Measurements from ENCODE around the gene SNCAIP. TPM values are rescaled to one million over a fixed set of nuclear protein-coding genes. Genes with fewer than 3 reads are reported as not detected.

Gene SNCAIP
- total and polyA plus RNA-seq, 12 donors, result 1.3 to 6.4 (median 2.7) TPM

DNA sequence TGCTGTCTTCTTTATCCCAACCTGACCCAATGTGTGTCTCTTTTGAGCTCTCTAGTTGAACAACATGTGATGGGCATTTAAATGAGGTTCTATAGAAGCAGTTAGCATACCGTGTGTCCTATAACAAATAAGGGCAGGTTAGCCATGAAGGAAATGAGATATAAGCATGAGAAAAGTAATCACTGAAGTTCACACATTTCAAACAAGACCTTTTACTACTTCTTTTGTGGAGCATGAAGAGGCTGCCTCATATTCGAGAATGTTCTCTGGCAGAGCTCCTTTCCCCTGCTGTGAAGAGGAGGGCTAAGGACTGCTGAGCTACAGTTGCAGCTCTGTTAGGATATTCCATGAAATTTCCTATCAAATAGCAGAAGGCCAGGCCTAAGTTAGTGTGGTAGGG, 15.2 kb upstream of the SNCAIP start:
- no peaks in the 10 kb centered on the region for H3K9me3 ChIP-seq (replicated peaks in 1 of 3)
- TF ChIP-seq, protein P1, sequence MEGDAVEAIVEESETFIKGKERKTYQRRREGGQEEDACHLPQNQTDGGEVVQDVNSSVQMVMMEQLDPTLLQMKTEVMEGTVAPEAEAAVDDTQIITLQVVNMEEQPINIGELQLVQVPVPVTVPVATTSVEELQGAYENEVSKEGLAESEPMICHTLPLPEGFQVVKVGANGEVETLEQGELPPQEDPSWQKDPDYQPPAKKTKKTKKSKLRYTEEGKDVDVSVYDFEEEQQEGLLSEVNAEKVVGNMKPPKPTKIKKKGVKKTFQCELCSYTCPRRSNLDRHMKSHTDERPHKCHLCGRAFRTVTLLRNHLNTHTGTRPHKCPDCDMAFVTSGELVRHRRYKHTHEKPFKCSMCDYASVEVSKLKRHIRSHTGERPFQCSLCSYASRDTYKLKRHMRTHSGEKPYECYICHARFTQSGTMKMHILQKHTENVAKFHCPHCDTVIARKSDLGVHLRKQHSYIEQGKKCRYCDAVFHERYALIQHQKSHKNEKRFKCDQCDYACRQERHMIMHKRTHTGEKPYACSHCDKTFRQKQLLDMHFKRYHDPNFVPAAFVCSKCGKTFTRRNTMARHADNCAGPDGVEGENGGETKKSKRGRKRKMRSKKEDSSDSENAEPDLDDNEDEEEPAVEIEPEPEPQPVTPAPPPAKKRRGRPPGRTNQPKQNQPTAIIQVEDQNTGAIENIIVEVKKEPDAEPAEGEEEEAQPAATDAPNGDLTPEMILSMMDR (IDR thresholded peaks at IDR 0.05), result no peak
- no peak for TF ChIP-seq POLR2A (IDR thresholded peaks at IDR 0.05)
- DNase-seq, result no peak
- H3K36me3 ChIP-seq (replicated peaks in 1 of 2), result no peaks in the 10 kb centered on the region
- WGBS, 4 donors, result 69 to 92% (median 82%) methylated on average over 2 of the region's 2 CpGs
- H3K27me3 ChIP-seq, result no peaks in the 10 kb centered on the region
- no peak overlapping the region for H3K27ac ChIP-seq
- intact Hi-C loops (cut with DNase I), result no loop called here
- no peak overlapping the region for H3K4me3 ChIP-seq
- peaks cover 0 to 5% of the 10 kb centered on the region in 2 donors for H3K4me1 ChIP-seq (replicated peaks in 1 of 2)

DNA sequence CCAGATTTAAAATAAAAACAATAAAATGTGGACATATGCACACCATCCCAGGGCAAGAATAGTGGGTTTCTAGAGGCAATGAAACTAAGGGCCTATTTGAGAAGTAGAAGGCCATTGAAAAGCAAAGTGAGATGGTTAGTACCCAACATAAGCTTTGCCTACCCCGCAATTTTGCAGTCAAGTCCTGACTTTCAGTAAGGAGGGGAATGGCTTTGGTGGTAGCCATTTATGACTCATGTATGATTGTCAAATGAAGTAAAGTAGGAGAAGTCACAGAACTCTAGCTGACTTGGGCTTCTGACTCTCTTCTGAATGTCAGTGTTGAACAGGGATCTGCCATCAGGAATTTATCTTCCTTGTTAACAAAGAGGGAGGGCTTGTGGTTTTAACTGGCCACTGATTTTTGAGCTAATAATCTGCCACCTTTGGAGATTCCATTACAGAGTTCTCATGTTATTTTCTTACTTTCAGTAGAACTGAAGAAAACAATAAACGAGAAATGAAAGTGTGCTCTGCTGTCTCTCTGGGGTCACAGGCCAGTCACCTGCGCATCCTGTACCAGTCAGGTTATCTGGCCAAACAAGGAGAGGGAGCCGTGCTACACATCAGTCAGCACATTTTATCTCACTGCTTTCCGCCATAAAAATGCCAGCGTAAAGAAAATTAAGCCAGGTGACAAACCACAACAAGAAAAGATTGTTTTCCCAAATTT, 14.3 kb upstream of the SNCAIP start:
- Histone ChIP-seq H3K36me3 (replicated peaks in 1 of 2) (no peaks in the 10 kb centered on the region), H3K4me3 (no peak overlapping the region), H3K27me3 (no peaks in the 10 kb centered on the region), H3K4me1 (replicated peaks in 1 of 2) (peaks cover 0 to 5% of the 10 kb centered on the region in 2 donors), H3K9me3 (replicated peaks in 1 of 3) (no peaks in the 10 kb centered on the region), H3K27ac (no peak overlapping the region)
- TF ChIP-seq, protein P1 (IDR thresholded peaks at IDR 0.05), result no peak
- no peak for TF ChIP-seq POLR2A (IDR thresholded peaks at IDR 0.05)
- intact Hi-C loops (cut with DNase I), result no loop called here
- WGBS, 4 donors, result 77 to 87% (median 80%) methylated on average over 6 of the region's 6 CpGs
- DNase-seq, result no peak

DNA sequence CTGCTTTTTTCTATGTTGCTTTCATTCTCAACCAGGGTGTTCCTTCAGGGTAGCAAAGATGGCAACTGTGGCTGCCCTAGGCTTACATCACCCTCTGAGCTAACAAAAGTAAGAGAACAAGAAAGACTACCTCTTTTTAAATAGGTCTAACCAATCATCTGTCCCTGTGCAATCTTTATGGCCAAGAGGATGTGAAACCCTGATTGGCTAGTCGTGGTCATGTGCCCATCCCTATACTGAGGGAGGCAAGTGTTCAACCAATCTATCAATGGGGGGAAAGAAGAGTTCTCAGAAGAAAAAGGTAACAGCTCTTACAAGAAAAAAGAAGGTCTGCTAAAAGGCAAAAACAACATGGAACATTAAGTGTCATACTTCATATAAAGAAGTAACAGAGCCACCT, 11.7 kb upstream of the SNCAIP start:
- H3K27me3 ChIP-seq, result no peaks in the 10 kb centered on the region
- no peak overlapping the region for H3K27ac ChIP-seq
- H3K9me3 ChIP-seq (replicated peaks in 1 of 3), result no peaks in the 10 kb centered on the region
- H3K4me1 ChIP-seq (replicated peaks in 1 of 2), result peaks cover 0 to 5% of the 10 kb centered on the region in 2 donors
- no peaks in the 10 kb centered on the region for H3K36me3 ChIP-seq (replicated peaks in 1 of 2)
- no peak for DNase-seq
- 76 to 86% (median 82%) methylated on average over 1 of the region's 1 CpG for whole genome bisulfite sequencing, 4 donors
- TF ChIP-seq, protein P1 (IDR thresholded peaks at IDR 0.05), result no peak
- no peak for TF ChIP-seq POLR2A (IDR thresholded peaks at IDR 0.05)
- intact Hi-C loops (cut with DNase I), result no loop called here
- no peak overlapping the region for H3K4me3 ChIP-seq

DNA sequence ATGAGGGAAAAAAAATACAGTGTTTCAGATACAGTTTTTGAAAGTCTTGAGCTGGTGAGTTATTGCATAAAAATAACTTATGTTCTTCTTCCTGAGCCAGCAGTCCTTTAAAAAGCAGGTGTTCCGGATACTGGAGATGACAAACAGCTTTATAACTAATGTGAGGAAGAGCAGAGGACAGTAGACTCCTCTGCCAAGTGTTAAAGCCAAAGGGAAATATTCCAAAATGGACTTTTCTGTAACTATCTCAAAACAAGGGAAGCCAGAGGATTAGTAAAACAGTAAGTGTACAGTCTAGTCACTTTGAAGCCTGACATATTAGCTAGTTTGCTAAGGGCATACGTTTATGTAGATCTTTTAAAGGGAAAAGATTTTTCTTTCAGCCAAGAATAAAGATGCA, 11.0 kb upstream of the SNCAIP start:
- H3K9me3 ChIP-seq (replicated peaks in 1 of 3), result no peaks in the 10 kb centered on the region
- H3K36me3 ChIP-seq (replicated peaks in 1 of 2), result no peaks in the 10 kb centered on the region
- H3K27ac ChIP-seq, result no peak overlapping the region
- no peak overlapping the region for H3K4me3 ChIP-seq
- H3K4me1 ChIP-seq (replicated peaks in 1 of 2), result peaks cover 0 to 5% of the 10 kb centered on the region in 2 donors
- no peak for DNase-seq
- TF ChIP-seq, protein P1 (IDR thresholded peaks at IDR 0.05), result no peak
- TF ChIP-seq POLR2A (IDR thresholded peaks at IDR 0.05), result no peak
- intact Hi-C loops (cut with DNase I), result no loop called here
- WGBS, 4 donors, result 16 to 23% (median 21%) methylated on average over 2 of the region's 2 CpGs
- H3K27me3 ChIP-seq, result no peaks in the 10 kb centered on the region

Data from adrenal gland (tissue), 12 donors.